NCI-H1105 (cell line): ENCODE measurements around the gene MYO15A.

Source experiments
- DNase-seq: peaks from one replicate; lab custom pipeline; 2025; lab: John Stamatoyannopoulos, UW

MYO15A gene

DNA sequence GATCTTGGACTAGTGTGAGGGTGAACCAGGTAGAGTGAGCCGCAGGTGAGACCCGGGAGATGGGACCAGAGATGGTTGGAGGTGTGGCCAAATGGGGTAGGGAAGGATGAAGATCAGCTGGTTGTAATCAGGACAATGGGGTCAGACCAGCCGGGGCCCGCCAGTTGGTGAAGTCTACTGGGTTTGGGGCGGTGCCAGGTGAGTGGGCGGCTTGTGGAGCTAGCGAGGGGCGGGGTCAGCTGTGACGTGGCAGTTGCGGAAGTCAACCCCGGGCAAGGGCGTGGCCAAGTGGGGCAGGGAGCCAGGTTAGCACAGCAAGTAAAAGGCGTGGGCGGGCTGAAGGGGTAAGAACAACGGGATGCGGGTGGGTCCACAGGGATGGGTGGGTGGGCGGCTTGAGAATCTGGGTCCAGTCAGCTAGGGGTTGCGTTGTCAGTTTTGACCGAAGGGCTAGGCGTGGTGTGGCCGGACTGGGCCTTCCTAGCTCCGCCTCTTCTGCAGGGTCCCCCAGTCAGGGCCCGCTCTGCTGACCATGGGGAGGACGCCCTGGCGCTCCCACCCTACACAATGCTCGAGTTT is 49.6 kb downstream of the MYO15A start:
- no peak for DNase-seq

DNA sequence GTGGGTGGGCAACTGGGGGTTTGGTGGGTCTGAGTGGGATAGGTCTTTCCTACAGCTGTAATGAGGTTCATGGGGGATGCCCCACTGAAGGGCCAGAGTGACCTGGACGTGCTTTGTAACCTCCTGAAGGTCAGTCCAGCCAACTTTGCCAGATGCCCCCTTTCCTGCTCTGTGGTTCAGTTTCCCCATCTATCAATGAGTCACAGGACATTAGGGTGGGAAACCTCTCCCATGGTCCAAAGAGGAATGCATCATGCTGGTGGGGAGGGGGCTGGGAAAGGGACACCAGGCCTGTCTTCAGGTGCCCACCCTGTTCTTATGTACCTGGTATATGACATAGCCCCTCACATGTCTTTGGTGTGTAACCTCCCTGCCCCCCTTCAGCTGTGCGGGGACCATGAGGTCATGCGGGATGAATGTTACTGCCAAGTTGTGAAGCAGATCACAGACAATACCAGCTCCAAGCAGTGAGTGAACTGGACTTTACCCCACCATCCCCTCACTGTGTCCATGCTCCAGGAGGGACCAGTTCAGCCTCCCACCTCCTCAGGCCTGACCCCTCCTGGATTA is 51.1 kb downstream of the MYO15A start:
- no peak for DNase-seq

DNA sequence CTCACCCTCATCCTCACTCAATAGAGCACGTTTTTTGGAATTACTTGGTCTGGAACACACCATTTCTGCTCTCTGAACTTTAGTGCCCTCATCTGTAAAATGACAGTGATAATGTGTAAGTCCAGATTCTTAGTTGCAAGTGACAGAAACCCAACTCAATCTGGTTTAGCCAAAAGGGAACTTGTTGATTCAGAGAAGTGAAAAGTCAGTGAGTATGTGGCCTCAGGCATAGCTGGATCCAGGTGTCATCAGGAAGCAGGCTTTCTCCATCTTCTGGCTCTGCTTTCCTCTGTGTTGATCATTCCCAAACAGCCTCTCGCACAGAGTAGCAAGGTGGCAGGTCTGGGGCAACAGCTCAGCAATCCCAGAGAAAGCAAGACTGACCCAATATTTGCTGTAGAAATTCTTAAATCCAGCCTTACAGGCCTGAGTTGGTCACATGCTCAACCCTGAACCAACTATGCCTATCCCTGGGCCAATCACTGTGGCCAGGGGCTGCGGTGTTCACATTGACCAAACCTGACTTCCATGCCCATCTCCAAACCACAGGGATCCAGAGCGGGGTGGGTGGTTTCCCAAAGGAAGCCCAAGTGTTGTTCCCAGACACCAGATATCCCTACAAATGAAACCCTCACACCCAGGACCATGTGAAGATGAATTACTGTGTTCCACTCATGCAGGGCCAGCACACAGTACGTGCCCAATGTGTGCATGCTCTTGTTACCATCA is 51.7 kb downstream of the MYO15A start:
- no peak for DNase-seq

DNA sequence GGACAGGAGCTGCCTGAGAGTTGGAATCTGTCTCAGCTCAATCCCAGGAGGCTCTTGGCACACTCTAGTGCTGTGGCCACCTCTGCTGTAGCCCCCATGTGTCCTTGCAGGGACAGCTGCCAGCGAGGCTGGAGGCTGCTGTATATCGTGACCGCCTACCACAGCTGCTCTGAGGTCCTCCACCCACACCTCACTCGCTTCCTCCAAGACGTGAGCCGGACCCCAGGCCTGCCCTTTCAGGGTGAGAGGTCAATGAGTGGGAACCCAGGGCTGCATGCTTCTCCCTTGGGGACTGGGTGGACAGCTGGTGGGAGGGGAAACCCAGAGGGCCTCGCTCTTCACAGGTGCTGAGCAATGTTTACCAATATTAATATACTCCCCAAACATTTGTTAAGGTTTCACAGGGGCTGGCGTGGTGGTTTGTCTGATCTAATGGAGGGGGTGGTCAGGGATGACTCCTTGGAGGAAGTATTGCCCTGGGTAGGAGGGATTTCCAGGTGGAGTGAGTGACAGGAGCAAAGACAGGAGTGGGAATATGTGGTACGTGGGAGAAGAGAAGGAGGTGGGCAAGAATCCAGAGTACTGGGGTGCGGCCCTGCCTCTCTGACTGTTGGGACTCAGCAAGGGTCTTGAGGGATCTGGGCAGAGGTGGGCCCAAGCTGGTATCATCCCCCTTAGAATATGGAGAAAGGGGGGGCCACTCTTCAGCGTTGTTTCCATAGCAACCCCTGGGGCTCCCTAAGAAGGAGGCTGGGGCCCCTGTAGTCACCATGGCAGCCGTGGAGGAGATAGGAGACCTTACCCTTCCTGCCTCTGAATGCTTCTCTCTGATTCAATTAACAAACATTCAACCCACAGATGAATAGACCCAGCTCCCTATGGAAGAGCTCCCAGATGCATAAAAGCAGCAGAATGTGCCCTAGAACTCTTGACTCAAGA is 52.9 kb downstream of the MYO15A start:
- DNase-seq, result no peak

DNA sequence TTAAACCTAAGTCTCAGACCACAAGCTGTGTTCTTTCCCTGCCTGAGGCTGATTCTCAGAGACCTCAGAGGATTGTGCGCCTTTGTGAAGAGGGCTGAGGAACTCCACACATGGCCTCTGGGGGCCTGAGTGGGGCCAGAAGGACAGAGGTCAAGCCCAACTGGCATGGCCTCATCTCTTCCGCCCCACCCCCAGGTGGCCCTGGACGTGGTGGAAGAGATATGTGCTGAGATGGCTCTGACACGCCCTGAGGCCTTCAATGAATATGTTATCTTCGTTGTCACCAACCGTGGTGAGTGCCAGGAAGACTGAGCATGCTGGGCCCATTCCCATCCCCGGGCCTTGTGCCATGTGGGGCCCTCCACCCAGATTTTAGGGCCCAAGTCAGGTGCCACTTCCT is 55.0 kb downstream of the MYO15A start:
- DNase-seq, result no peak

DNA sequence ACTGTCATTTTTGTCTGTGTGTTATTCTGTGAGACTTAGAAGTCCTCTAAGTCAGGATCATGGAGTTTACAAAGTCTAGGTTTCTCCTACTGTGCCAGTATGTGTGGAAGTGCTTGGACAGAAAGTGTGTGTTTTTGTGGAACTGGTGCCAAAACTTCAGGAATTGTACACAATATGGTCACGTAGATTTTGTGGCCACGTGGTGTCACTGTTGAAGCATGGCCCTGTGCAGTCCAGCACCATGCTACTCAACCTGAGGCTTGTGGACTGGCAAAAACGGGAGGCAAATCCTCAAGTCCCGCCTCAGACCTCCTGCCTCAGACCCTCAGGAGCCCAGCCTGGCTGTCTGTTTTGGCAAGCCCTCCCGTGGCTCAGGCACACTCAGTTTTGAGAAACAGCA is 58.3 kb downstream of the MYO15A start:
- no peak for DNase-seq

DNA sequence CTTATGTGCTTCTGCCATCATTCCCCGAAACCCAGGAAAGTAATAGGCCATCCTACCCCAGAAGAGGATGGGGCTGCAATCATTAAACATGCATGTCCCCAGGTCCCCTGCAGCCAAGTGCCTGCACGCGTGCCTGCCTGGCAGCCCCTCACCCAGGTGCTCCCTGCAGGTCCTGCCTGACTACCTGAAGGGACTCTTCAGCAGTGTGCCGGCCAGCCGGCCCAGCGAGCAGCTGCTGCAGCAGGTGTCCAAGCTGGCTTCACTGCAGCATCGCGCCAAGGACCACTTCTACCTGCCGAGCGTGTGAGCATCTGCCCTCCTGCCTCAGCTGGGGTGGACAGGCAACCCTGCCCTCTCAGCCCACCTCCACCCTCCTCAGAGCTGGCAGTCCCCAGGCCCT is 58.9 kb downstream of the MYO15A start:
- DNase-seq, result no peak

DNA sequence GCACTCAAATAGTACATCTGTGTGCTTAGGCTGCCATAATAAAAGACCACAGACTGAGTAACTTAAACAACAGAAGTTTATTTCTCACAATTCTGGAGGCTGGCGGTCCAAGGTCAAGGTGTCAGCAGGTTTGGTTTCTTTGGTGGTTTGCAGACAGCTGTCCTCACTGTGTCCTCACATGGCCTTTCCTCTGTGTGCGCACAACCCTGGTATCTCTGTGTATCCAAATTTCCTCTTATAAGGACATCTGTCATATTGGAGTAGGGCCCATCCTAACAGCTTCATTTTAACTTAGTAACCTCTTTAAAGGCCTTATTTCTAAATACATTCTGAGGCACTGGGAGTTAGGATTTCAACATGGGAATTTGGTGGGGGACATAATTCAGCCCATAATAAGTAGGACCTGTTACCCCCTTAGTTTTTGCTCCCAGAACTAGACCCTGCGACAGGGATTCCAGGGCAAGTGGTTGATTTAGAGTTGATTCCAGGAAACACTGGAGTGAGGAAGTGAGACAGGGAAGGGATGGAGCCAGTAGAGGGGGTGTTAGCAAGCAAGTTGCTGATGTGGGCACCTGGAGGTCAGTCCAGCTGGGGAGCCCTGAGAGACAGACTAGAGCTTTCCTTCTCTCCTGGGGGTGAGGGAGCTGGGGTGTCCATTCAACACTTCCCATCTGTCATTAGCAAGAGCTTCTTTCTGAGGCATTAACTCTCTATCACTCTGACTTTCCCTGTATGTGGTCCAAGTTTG is 64.1 kb downstream of the MYO15A start:
- DNase-seq, result no peak

DNA sequence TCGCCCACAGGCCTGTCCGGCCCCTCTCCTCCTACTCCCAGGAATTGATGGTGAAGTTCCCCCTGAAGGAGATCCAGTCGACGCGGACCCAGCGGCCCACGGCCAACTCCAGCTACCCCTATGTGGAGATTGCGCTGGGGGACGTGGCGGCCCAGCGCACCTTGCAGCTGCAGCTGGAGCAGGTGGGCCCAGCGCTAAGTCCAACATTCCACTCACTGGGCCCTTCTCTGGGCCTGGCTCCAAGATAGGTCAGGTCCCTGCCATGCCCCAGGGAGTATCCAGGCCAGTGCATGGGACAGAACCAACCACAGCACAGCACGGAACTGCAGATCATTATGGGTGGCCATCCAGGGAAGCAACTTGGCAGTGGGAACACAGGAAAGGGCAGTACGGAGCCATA is 65.2 kb downstream of the MYO15A start:
- DNase-seq, result no peak

DNA sequence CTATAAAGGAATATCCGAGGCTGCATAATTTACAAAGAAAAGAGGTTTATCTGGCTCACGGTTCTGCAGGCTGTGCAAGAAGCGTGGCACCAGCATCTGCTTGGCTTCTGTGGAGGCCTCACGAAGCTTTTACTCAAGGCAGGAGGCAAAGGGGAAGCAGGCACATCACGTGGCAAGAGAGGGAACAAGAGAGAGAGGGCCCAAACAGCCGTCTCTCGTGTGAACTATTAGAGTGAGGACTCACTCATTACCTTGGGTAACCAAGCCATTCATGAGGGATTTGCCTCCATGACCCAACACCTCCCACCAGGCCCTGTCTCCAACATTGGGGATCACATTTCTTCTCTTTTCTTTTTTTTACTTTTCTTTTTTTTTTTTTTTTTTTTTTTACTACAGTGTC is 67.6 kb downstream of the MYO15A start:
- DNase-seq, result no peak

DNA sequence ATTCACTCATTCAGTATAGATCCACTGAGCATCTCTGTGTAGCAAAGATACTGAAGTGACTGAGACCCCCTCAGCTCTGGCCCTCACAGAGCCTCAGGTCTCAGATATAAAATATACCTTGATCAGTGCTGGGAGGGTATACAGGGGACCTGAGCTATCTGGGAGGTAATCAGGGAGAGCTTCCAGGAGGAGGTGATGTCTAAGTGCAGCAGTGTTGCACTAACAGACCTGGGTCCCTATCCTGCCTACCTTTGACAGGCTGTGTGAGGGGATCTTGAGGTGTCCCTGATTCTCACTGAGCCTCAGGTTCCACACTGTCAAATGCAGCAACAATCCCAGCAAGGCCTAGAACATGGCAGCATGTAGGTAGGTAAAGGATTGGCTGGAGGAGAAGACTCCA is 68.6 kb downstream of the MYO15A start:
- DNase-seq, result no peak

DNA sequence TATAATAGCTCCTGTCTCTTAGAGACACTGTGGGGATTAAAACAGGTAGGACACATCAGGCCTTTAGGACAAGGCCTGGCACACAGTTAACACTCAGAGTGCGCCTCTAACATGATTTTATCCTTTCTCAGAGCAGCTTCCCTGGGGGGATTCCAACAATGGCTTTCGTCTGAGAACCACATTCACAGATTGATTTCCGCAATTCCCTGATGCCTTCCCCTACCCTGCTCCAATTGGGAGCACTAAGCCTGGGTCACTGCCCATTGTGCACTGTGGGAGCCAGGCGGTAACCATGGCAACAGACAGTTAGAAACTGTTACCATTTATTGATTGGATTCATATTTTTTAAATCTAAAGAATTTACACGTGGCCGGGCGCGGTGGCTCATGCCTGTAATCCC is 69.2 kb downstream of the MYO15A start:
- DNase-seq, result no peak

DNA sequence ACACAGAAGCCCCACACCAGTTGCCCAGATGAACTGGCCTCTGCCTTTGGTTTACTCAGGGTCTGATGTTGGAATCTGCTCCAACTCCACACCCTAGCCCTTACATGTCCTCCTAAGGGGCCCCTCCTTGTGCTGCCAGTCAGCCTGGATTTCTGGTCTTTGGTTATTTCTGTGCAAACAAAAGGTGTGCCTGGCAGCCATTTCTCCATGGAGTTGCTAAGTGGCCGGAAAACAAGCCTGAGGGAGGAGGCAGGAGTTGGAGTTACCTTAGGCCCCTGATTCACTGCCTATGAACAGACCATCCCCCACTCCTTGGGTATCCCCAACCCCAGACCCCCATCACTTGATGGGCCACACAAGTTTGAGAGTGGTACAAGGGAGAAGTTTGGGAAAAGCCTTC is 70.6 kb downstream of the MYO15A start:
- DNase-seq, result no peak

DNA sequence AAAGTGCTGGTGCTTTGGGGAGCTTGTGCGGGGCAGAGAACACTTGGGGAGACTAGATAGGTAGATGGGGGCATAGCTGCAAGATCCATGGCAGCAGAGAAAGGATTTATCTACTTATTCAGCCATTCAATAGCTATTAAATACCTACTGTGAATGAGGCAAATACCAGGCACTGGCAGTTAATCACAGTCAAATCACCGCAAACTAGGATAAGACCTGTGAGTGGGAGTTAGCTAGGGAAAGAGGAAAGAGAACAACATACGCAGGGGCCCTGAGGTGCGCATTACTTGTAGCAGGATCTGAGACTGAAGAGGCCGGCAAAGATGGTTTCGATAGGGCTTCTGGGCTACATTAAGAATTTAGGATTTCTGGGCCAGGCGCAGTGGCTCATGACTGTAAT is 71.2 kb downstream of the MYO15A start:
- no peak for DNase-seq

DNA sequence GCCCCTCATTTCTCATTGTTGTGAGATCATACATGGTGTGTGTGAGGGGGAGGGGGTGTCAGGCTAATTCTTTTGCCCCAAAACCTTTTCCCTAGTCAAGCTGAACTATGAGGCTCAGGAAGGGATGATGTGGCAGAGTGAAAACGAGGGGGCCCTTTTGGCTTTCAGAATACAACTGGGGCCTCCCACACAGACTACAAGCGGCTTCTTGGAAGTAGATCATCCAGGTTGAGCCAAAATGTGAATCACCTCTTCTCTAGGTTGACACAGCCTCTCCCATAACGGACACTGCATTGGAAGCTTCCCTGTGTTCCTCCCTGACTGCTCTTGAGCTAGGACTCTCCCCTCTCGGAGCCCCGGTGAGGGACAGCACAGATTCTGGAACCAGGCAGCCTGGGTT is 72.8 kb downstream of the MYO15A start:
- DNase-seq, result no peak

DNA sequence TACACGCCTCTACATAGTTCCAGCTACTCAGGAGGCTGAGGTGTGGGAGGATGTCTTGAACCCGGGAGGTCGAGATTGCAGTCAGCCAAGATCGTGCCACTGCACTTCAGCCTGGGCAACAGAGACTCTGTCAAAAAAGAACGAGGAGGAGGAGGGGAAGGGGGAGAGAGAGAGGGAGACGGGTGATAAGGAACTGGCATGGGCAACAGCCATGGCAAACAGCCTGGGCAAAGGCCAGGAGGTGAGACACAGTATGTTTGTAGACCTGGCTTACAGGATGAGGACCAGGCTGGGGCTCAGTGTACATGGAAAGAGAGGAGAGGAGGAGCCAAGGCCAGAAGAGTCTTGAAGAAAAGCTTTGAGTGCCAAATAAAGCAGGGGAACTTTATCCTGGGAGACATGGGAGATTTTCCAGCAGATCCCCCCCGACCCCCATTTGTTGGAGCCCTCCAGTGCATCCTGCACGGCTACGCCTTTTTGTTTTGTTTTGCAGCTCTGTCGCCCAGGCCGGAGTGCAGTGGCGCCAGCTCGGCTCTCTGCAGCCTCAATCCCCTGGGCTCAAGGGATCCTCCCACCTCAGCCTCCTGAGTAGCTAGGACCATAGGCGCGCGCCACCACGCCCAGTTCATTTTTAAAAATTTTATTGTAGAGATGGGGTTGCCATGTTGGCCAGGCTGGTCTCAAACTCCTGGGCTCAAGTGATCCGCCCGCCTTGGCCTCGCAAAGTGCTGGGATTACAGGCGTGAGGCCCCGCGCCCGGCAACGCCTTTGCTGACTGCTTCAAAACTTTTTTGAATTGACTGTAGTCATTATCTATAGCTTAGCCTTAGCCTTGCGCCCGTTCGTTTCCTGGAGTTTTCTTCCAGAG is 73.8 kb downstream of the MYO15A start:
- no peak for DNase-seq

DNA sequence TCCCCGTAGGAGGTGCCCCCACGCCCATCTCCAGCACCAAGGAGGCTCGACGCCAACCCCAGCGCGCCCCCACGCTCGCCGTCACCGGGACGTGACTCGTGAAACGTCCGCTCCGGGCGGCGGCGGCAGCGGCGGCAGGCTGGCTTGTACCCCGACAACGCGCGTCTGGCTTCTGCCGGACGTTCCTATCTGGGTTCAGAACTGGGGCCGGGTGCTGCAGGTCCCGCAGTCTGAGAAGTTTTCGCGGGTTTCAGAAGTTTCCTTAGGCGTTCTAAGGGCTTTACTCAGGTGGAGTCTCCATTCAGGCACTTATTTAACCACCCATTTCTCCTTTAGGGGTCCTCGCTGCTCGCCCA is 74.4 kb downstream of the MYO15A start:
- peak; percentile 73 for DNase-seq

DNA sequence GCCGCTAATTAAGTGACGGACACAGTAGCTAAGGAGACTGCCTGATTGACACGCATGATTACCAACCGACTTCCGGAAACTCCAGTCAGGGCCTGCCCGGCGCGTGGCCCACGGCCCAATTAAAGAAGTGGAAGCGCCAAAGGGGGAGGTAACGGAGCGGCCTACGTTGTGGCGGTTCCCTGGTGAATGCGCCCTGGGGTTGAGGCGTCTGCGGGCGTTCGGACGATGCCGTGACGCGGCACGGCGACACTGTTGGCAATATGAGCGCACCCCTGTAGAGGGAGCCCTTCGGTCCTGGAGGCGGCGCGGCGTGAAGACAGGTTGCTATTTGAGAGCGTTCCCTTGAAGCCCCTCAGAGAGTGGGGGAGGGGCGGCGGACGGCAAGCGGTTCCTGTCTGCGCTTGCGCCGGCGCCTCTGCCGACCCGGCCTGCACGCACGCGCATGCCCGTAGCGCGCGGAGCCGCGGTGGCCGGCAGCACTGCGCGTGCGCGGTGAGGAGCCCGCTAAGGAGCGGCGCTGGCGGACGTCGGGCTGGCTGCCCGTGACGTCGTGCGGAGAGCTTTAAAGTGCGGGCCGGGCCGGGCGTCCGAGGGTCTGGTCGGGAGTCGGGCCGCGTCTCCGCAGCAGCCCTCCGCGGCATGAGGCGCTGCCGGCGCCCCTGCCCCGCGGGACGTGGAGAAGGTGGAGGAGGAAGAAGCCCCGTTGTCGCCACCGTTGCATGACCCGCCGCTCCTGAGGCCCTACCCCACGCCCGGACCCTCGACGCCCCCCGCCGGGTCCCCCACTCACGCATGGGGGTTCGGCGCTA is 75.0 kb downstream of the MYO15A start, which contains the start of gene ALKBH5:
Gene ALKBH5 (plus strand): TSS at position 495 of the 809 bp plus-strand sequence. CDS start 416 bp downstream, outside the sequence.
- DNase-seq, result peak; percentile 99

DNA sequence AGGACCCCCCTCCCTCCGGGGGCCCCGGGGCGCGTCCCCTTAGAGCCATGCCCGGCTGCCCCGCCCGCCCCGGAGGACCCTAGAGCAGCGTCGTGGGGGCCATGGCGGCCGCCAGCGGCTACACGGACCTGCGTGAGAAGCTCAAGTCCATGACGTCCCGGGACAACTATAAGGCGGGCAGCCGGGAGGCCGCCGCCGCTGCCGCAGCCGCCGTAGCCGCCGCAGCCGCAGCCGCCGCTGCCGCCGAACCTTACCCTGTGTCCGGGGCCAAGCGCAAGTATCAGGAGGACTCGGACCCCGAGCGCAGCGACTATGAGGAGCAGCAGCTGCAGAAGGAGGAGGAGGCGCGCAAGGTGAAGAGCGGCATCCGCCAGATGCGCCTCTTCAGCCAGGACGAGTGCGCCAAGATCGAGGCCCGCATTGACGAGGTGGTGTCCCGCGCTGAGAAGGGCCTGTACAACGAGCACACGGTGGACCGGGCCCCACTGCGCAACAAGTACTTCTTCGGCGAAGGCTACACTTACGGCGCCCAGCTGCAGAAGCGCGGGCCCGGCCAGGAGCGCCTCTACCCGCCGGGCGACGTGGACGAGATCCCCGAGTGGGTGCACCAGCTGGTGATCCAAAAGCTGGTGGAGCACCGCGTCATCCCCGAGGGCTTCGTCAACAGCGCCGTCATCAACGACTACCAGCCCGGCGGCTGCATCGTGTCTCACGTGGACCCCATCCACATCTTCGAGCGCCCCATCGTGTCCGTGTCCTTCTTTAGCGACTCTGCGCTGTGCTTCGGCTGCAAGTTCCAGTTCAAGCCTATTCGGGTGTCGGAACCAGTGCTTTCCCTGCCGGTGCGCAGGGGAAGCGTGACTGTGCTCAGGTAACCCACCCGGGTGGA is 75.8 kb downstream of the MYO15A start:
- DNase-seq, result peak; percentile 32
